NOMO-1 treated with dmso at 0.1 percent for 144 hours (cell line): Measurements from ENCODE around the gene FILIP1L.
"Not testable (repeated sequence)": the region's sequence is repeated elsewhere in the genome, so short reads cannot be mapped to it uniquely, and the experiment has no call there.

Source experiments
- DNase-seq: peaks from one replicate; lab custom pipeline; 2025; ENCODE audit not compliant: unreplicated experiment; lab: John Stamatoyannopoulos, UW

FILIP1L gene

DNA sequence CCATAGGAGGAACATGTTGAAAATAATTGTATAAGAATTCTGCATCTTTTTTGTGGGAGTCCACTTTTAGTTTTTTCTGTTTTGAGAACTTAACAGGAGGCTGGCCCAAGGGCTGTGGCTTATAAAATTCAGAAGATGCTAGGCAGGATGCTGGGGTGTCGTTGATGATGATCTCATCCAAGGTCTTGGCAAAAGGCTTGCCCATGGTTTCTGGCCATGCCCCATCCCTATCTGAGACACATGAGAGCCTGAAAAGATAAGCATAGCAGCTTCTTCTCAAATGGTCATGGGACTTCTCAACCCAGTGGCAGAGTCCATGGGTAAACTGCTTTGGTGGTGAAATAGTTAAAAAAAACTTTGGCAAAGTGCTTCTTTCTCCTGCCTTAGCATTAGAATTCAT lies 261.4 kb downstream of the FILIP1L start:
- no peak for DNase-seq

DNA sequence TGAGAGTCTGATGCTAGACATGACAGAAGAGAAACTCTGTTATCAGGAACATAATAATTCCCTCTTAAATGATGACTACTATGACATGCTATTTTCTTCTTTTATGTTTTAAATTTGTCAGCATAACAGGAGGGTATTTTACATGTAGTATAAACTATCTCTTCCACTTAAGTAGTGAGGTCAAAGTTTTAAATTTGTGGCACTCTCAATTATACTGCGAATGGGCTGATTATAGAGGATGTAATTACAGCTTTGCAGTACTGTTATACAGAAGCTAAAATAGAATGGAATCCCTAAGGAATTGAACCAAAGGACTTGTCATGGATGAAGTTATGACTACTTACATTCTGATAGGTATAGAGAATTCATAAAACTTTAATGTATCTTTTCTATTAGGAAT lies 262.3 kb downstream of the FILIP1L start:
- no peak for DNase-seq

DNA sequence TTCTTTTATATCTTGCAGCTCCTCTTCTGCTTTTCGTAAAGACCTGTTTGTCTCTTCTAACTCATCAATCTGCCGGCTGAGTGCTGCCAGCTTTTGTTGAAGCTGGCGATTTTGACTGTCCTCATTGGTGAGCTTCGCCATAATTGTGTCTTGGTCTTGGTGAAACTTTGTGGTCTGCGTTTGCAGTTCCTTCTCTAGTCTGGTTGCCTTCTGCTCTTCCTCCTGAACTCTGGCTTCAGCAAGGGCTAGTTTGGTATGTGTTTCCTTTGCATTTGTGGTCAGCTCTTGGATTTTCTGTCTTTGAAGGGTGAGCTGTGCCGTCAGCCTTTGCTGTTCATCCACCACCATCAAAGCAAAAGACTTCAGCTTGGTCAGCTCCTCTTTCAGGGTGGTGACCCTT lies 263.7 kb downstream of the FILIP1L start:
- DNase-seq: peak; percentile 65

DNA sequence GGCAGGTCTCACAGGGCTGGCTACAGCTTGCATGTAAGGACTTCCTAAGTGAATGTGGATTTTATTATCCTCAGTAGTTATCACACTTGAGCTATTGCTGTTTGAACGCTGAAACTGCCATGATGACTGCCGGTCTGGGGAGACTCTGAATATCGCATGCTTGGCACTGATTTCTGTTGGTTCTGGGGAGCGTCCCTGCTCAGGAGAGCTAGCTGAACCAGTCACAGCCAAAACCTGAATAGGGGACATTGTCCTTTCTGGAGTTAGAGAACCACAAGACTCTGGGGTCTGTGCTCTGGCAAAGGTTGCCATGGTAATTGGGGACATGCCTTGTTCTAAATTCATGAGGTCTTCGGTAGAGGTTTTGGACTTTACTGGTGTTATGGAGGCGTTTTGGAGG lies 265.9 kb downstream of the FILIP1L start:
- no peak for DNase-seq

DNA sequence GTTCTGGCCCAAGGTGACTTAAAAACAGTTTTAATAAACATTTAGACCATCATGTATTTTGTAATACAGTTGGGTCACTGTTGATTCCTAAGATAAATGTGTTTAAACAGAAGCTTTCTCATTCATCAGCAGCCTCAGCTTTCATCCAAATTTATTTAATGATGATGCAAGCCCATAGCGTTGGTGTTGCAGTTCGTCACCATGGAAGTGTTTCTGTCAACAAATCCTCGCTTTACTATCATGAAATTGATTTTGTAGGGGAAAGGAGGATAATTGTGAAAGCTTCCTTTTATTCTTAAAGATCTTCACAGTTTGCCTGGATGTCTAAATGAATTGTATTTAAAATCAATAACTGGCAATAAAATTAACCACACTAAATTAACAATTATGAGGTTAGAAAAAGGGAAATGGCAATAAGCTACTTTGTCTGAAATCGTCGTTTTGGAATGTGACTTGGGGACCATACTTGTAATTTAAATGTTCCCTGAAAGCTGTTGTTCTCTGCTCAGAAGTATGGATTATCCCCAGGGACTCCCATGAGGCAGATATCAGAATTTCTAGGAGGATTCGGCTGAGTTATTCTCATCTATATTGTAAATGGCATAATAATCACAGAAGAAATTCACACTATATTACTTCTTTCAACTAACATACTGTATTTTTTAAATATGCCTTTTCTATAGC lies 267.7 kb downstream of the FILIP1L start:
- DNase-seq: no peak

DNA sequence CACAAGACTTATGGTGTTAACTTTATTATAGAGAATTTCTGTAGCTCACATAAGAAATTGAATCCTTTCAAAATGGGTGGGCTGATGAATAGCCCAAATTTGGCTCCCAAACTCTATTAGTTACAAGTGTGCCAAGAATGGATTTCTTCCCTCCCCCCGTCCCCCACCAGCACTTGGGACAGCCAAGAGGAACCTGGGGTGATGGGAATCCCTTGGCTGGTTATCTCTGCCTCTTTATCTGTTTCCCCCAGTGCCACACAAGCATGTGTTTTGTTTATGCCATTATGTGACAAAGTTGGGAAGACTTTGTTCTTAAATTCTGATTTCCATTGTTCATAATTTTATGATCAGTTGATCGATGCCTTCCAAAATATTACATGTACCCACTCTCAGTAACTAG lies 268.3 kb downstream of the FILIP1L start:
- no peak for DNase-seq

DNA sequence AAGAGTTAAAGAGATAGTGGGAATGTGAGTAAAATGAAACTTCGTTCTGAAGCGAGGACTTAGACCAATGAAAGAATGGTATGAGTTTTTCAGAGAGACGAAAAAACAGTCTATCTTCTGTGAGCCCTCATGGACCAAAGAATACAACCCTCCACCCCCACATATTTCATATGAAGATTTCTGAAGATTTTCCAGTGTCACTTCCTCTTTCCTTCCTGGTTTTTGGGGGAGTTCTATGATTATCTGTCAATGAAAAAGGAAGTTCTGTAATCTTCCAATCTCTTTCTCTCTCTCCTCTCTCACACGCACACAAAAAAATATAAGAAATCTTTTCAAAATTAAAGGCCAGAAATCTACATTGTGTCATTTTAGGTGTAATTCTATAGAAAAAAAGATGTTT lies 269.0 kb downstream of the FILIP1L start:
- DNase-seq: peak; percentile 14

DNA sequence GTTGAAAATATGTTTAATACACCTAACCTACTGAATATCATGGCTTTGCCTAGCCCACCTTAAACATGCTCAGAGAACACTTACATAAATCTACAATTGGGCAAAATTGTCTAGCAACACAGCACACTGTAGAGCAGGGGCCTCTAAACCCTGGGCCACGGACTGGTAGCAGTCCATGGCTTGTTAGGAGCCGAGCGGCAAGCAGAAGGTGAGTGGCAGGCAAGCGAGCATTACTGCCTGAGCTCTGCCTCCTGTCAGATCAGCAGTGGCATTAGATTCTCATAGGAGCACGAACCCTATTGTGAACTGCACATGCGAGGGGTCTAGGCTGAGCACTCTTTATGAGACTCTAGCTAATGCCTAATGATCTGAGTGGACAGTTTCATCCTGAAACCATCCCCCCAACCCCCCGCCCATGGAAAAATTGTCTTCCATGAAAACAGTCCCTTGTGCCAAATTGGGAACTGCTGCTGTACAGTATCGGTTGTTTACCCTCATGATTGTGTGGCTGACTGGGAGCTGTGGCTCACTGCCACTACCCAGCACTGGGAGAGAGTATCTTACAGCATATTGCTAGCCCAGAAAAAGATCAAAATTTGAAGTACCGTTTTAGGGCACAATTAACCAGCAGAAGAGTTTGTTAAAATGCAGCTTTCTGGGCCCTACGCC lies 270.6 kb downstream of the FILIP1L start:
- DNase-seq: no peak

DNA sequence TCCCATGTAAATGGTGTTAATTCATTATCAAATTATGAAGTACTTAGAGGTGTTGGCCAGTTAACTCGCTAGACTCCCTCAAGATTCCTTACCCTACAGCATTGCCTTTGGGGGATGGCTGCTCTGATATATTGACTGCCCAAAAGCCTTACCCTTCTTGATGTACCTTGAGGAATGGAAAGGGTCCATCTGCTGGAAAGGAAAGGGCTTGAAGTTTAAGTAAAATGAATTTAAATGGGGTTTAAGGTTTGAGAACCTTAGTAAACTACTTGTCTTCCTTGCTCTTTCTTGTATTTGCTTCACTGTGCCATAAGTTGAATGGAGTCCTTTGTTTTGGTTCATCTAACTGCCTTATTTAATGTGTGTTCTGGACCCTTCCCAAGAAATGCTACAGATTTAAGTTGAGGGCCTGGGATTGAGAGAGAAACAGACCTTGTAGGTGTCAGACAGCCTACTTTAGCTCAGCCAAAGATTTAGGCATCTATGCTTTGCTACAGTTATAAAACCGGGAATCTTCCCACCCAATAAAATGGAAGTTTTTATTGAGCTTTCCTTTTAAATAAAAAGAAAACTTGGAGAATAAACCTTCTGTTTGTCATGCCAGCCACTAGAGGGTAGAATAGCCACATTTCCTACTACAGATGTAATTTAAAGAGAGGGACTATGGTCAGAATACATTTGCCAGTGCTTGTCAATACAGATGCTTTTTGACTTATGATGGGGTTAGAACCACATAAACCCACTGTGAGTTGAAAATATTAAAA lies 271.3 kb downstream of the FILIP1L start:
- DNase-seq: peak; percentile 28

DNA sequence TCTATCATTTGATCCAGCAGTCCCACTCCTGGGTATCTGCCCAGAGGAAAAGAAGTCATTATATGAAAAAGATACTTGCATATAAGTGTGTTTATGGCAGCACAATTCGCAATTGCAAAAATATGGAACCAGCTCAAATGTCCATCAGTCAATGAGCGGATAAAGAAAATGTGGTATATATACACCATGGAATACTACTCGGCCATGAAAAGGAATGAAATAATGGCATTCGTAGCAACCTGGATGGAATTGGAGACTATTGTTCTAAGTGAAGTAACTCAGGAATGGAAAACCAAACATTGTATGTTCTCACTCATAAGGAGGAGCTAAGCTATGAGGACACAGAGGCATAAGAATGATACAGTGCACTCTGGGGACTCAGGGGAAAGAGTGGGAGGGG lies 272.4 kb downstream of the FILIP1L start:
- not testable (repeated sequence) for DNase-seq

DNA sequence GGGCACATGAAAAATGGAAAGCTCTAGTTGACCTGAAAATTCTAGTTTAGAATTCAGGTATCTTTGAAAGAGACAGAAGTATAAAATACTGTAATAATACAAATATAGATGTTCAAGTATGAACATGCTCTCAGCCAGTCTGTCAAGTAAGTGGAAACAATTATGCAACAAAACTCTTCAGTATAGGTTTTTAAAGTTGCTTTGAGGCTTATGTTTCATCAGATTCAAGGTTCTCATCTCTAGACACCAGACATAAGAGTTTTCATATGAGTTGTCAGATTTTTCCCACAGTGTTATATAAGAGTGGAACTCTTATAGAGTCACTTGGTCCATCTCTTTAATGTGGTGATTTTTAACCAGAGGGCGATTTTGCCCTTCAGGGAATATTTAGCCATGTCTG lies 274.7 kb downstream of the FILIP1L start:
- DNase-seq: no peak

DNA sequence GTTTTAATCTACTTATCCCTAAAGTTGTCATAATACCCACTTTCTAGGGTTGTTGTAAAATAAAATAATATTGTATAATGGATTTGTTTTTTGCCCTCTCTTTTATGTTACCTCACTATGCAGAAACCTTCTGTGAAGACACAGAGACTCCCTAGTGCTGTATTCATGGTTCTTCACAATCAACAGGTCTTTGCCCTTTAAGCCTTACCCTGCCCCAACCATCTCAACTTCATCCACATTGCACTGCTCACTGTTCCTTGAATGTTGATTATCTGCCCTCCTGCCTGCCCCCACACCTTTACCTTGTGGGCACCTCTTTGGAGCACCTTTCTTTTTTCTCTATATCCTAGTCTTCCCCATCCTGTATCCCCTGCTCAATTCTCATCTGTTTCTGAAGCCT lies 275.5 kb downstream of the FILIP1L start:
- no peak for DNase-seq

DNA sequence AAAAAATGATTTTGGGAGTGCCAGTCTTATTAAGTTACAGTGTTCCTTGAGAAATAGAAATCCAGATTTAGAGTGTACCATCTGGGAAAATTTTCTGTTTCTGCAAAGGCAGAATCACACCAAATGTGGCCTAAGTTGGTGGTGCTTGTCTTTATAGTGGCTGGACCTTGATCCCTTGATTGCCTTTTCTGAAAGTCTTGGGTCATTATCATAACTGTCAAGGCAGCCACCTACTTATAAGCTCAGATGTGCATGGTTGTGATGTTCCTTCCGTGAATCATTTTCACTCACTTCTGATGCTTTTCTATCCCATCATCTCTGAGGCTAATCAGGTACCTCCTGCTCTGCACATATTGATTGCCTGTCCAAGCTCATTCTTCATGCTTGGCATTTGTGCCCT lies 276.6 kb downstream of the FILIP1L start:
- no peak for DNase-seq

DNA sequence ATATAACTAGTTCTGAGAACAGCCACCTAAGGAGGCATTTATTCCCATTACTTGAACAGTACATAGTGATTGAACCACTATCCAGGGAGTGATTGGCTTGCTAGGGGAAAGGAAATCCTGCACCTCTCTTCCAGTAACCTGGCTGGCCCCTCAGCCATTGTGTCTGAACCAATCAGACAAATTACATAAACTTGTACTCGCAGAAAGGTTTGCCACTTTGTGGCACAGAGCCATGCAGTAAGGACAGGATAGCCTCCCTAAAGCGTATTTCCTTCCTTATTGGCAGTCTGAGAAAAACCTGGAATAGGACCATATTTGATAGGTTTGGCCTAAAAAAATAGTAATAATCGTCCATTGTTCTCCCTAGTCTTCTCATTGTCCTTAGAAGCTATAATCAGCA lies 277.6 kb downstream of the FILIP1L start:
- no peak for DNase-seq

DNA sequence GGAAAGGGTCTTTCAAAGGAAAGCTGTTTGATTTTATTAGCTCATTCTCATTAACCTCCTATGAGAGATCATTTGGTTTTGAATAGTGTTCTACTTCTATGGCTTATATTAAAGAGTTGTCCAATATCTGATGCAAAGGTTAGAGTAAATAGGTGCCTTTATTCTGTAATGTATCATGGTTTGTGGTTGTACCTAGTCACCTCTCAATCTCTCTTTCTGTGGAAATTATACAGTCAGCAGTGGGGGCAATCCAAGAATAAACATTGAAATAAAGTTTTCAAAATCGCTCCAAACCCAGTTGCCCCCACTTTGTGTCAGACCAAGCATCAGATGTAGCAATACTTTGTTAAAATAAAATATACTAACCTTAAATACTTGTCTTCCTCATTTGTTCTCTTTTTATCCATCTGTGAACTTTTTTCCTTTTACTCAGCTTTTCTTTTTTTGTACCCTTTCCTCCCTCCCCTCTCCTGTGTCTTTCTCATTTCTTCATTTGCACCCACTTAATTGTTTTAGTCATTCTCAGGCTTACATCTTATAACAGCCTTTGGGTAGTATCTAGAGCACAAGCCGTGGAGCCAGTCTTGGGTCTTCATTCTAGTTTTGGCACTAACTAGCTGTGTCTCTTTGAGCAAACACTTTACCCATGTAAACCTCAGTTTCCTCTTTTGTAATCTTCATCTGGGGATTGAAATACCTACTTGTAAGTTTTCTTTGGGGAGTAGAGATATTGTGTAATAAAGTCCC lies 279.9 kb downstream of the FILIP1L start:
- no peak for DNase-seq

DNA sequence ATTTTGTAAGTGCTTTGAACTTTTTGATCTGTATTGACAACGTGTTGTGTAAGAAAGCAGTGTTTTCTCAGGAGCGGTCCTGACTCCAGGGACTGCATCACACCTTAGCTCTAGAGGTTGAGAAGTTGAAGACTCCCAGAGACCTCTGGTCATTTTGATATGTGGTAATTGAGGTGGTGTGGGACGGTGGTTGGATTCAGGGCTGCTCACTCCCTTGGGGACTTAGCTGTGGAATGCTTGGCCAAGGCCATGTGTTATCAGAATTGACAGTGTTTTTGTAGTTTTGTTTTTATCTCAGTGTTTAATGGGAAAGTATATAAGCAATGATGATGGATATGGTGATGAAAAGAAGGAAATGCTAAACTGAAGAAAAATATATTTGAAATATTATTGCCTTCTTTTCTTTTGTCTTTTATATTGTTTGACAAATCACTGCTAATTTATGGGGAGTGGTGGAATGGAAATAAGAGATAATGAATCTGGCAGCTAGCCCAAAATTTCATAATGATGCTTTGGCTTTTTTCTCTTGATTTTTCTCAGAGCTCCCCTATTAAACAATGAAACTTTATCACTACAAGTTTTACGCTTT lies 280.6 kb downstream of the FILIP1L start:
- DNase-seq: no peak

DNA sequence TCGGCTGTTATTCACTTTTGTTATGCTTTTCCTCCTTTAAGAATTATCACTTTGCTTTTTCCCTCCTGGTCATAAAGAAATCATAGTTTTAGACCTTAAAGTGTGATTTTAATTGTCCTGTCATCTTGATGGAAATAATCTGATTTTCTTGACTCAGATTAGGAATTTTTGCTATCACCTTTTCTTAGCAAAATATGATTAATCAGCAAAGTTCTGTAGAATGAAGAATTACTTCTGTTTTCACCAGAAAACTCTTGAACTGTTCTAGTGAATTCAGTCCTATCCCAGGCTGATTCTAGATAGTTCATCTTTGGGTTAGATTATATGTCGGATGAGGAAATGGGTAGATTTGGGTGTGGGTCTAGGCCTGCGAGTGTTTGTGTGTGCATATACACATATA lies 284.5 kb downstream of the FILIP1L start:
- DNase-seq: no peak

DNA sequence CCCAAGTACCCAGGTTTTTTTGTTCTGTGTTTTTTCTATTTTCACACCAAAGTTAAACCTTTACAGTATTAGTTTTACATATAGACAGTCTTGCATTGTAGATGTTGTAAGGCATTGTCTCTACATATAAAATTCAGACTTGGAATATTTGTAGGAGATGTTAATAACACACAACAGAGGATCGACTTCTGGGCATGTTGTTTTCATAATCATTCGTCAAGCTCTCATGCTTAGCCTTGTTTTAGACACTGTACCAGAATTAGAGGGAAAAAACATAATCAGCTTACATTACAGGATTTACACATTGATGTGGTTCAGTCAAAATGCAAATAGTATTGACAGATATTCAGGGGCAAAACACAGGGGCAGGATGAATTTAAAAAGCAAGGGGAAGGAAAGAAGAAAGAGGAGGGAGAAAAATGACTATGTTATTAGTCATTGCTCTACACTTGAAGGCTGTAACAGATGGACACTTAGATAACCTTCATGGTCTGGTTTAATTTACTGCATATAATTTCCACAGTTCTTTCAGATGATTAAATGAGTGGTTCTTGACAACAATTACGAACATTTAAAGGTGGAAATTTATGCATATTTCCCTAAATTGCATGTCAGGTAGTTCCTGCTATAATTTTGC lies 289.2 kb downstream of the FILIP1L start:
- DNase-seq: no peak

DNA sequence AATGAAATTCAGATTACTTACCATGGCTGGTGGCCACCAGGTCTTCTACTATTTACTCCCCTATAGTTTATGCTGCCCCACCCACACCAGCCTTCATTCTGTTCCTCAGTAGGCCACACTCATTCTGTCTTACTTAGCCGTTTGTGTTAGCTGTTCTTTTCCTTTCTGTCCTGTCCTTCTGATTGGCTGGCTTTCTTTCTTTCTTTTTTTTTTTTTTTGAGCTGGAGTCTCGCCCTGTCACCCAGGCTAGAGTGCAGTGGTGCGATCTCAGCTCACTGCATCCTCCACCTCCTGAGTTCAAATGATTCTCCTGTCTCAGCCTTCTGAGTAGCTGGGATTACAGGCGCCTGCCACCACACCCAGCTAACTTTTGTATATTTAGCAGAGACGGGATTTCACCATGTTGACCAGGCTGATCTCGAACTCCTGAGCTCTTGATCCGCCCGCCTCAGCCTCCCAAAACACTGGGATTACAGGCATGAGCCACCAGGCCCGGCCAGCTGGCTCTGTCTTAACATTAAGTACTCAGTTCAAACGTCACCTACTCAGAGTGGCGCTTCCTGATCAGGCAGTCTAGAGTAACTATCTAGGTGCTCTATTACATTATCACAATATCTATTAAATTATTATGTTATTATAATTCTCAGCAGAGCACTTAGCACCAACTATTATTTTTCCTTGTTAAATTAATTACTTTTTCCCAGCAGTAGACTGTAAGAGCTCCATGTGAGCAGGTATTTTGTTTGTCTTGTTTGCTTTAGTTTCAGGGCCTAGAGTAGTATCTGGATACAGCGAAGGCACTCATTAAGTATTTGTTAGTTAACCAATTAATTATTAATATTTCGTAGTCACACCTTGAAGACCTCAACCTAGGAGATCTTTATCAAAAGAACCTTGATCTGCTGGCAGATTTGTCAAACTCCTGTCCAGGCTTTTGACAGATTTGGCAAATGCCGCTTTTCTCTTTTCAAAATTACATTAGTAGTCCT lies 290.3 kb downstream of the FILIP1L start:
- DNase-seq: no peak
